ENCODE measurements around the gene MAPKAP1. TPM values are rescaled to one million over a fixed set of nuclear protein-coding genes. Genes with fewer than 3 reads are reported as not detected.

Gene MAPKAP1
- total RNA-seq, 2 experiments from 2014 or later, result 66.2 to 78.8 TPM

DNA sequence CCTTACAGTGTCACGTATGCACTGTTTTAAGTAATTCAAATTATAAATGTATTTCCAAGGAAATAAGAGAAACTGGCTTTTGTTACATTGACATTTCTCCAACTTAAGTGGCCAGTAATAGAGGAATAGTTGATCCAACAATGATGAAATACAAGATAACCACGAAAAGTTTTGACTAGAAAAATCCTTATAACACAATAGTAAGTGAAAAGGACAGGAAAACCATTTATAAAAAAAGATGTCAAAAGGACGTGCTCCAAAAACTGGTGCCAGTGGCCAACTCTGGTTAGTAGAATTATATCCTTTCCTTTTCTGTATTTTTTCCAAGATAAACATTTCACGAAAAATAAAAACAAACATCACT lies 234.5 kb downstream of the MAPKAP1 start:
- Histone ChIP-seq H3K9me2 (ENCODE audit: insufficient read depth, low read length) (no peaks in the 10 kb centered on the region), H3K4me2 (ENCODE audit: low read length) (no peak overlapping the region), H3K4me3 (ENCODE audit: low read depth, low read length, poor library complexity, severe bottlenecking) (no peak overlapping the region), H3K27ac (ENCODE audit: low read depth, low read length, poor library complexity, severe bottlenecking) (no peak overlapping the region), H4K20me1 (ENCODE audit: insufficient read depth, low read length) (no peaks in the 10 kb centered on the region), H2AFZ (ENCODE audit: low read length) (no peak overlapping the region), H3K79me2 (ENCODE audit: insufficient read depth, low read depth, low read length) (no peaks in the 10 kb centered on the region), H3K36me3 (ENCODE audit: insufficient read depth, low read length) (0 out of 2 replicates have a peak, but pooled peaks cover 3% of the 10 kb centered on the region), H3K9me3 (ENCODE audit: low read length) (no peaks in the 10 kb centered on the region), H3K4me1 (ENCODE audit: insufficient read depth, low read length, poor library complexity, severe bottlenecking) (no peaks in the 10 kb centered on the region)
- intact Hi-C loops (cut with micrococcal nuclease; ENCODE audit: unreplicated experiment), result no loop called here
- CTCF ChIA-PET (ENCODE audit: unreplicated experiment), result no interaction called here
- no peak for DNase-seq (ENCODE audit: low spot score)
- POLR2A ChIA-PET, result no interaction called here
- no TSS peak for BruUV-seq (replicated peaks)
- TF ChIP-seq CTCF (conservative IDR thresholded peaks at IDR 0.05; ENCODE audit: low read length), result no peak

GRCh38 chr9:125470767-125471580 lies 236.0 kb downstream of the MAPKAP1 start:
- CTCF ChIA-PET (ENCODE audit: unreplicated experiment), result no interaction called here
- H3K79me2 ChIP-seq (ENCODE audit: insufficient read depth, low read depth, low read length), result no peaks in the 10 kb centered on the region
- no peak overlapping the region for H2AFZ ChIP-seq (ENCODE audit: low read length)
- H3K4me1 ChIP-seq (ENCODE audit: insufficient read depth, low read length, poor library complexity, severe bottlenecking), result no peaks in the 10 kb centered on the region
- H3K36me3 ChIP-seq (ENCODE audit: insufficient read depth, low read length), result no peaks in the 10 kb centered on the region
- no peak overlapping the region for H3K4me3 ChIP-seq (ENCODE audit: low read depth, low read length, poor library complexity, severe bottlenecking)
- H3K9me2 ChIP-seq (ENCODE audit: insufficient read depth, low read length), result no peaks in the 10 kb centered on the region
- DNase-seq (ENCODE audit: low spot score), result no peak
- POLR2A ChIA-PET, result no interaction called here
- H3K27ac ChIP-seq (ENCODE audit: low read depth, low read length, poor library complexity, severe bottlenecking), result no peak overlapping the region
- intact Hi-C loops (cut with micrococcal nuclease; ENCODE audit: unreplicated experiment), result no loop called here
- no TSS peak for BruUV-seq (replicated peaks)
- H4K20me1 ChIP-seq (ENCODE audit: insufficient read depth, low read length), result no peaks in the 10 kb centered on the region
- H3K4me2 ChIP-seq (ENCODE audit: low read length), result no peak overlapping the region
- no peak for TF ChIP-seq CTCF (conservative IDR thresholded peaks at IDR 0.05; ENCODE audit: low read length)
- no peak for TF ChIP-seq EZH2phosphoT487 (IDR thresholded peaks at IDR 0.05; ENCODE audit: borderline replicate concordance, low read depth, low read length)
- H3K9me3 ChIP-seq (ENCODE audit: low read length), result no peaks in the 10 kb centered on the region

- TF ChIP-seq EZH2phosphoT487 (IDR thresholded peaks at IDR 0.05; ENCODE audit: borderline replicate concordance, low read depth, low read length) (no peak), CTCF (conservative IDR thresholded peaks at IDR 0.05; ENCODE audit: low read length) (no peak)
- H4K20me1 ChIP-seq (ENCODE audit: insufficient read depth, low read length), result no peaks in the 10 kb centered on the region
- POLR2A ChIA-PET, result no interaction called here
- H3K79me2 ChIP-seq (ENCODE audit: insufficient read depth, low read depth, low read length), result no peaks in the 10 kb centered on the region
- H3K9me3 ChIP-seq (ENCODE audit: low read length), result no peaks in the 10 kb centered on the region
- H3K4me3 ChIP-seq (ENCODE audit: low read depth, low read length, poor library complexity, severe bottlenecking), result no peak overlapping the region
- intact Hi-C loops (cut with micrococcal nuclease; ENCODE audit: unreplicated experiment), result no loop called here
- no peaks in the 10 kb centered on the region for H3K9me2 ChIP-seq (ENCODE audit: insufficient read depth, low read length)
- H3K4me2 ChIP-seq (ENCODE audit: low read length), result no peak overlapping the region
- H3K27ac ChIP-seq (ENCODE audit: low read depth, low read length, poor library complexity, severe bottlenecking), result no peak overlapping the region
- H2AFZ ChIP-seq (ENCODE audit: low read length), result no peak overlapping the region
- H3K4me1 ChIP-seq (ENCODE audit: insufficient read depth, low read length, poor library complexity, severe bottlenecking), result no peaks in the 10 kb centered on the region
- CTCF ChIA-PET (ENCODE audit: unreplicated experiment), result no interaction called here
- no peak for DNase-seq (ENCODE audit: low spot score)
- H3K36me3 ChIP-seq (ENCODE audit: insufficient read depth, low read length), result no peaks in the 10 kb centered on the region
- no TSS peak for BruUV-seq (replicated peaks)
Measured at GRCh38 chr9:125470189-125470588, 236.8 kb downstream of the MAPKAP1 start.
